ENCODE results near the gene TMEM252. TPM values are rescaled to one million over a fixed set of nuclear protein-coding genes. Genes with fewer than 3 reads are reported as not detected.

Gene TMEM252
- total and polyA plus RNA-seq, 4 donors: 0.17 TPM; not detected in 3

DNA sequence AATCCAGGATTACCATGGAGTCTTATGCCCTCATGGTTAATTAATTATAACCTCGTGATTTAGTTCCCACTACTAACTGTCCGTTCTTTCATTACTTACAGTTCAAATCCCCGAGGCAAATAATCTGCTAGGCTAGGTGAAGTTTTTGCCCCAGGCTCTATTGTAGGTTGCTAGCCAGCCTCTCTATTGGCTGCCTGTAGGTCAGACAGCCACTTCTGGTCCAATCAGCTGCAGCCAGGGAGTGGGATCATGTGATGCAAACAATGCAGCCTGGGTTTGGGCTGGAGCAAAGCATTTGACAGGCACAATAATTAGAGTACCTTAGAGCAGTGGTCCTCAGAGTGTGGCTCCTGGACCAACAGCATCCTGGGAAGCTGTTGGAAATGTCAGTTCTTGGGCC is 17.7 kb downstream of the TMEM252 start:
- no peak for DNase-seq (ENCODE audit: low spot score)
- H3K9me3 ChIP-seq (ENCODE audit: control insufficient read depth in 4 of 4, low read length in 3 of 4): no peaks in the 10 kb centered on the region
- no peak overlapping the region for H3K9ac ChIP-seq (ENCODE audit: low read depth in 1 of 2, low read length in 2 of 2)
- no peak overlapping the region for H3K4me3 ChIP-seq (ENCODE audit: low read depth in 1 of 3, low read length in 3 of 3)
- no peak for TF ChIP-seq GABPA (IDR thresholded peaks at IDR 0.05 in 1 of 2, conservative IDR thresholded peaks at IDR 0.05 in 1 of 2)
- TF ChIP-seq JUND (IDR thresholded peaks at IDR 0.05): no peak
- TF ChIP-seq ATF3 (IDR thresholded peaks at IDR 0.05): no peak
- TF ChIP-seq FOXA2 (IDR thresholded peaks at IDR 0.05): no peak
- no peak for TF ChIP-seq CTCF (IDR thresholded peaks at IDR 0.05; ENCODE audit: low read depth, low read length, missing input control)
- no peak for TF ChIP-seq SP1 (IDR thresholded peaks at IDR 0.05)
- TF ChIP-seq RXRA (IDR thresholded peaks at IDR 0.05): no peak
- no peak for TF ChIP-seq REST (IDR thresholded peaks at IDR 0.05)
- TF ChIP-seq TAF1 (conservative IDR thresholded peaks at IDR 0.05): no peak
- no peak for TF ChIP-seq RAD21 (IDR thresholded peaks at IDR 0.05)
- no peak for TF ChIP-seq ZBTB33 (IDR thresholded peaks at IDR 0.05)
- TF ChIP-seq, protein P1, sequence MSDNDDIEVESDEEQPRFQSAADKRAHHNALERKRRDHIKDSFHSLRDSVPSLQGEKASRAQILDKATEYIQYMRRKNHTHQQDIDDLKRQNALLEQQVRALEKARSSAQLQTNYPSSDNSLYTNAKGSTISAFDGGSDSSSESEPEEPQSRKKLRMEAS (IDR thresholded peaks at IDR 0.05): no peak
- H3K27me3 ChIP-seq (ENCODE audit: control insufficient read depth in 4 of 4, insufficient read depth in 4 of 4, low read length in 3 of 4): no peaks in the 10 kb centered on the region
- no peak overlapping the region for H3K27ac ChIP-seq (ENCODE audit: low read depth in 1 of 2, low read length in 2 of 2)
- H3K36me3 ChIP-seq (ENCODE audit: control insufficient read depth in 4 of 4, insufficient read depth in 3 of 4, low read depth in 1 of 4, low read length in 3 of 4): no peaks in the 10 kb centered on the region
- no peaks in the 10 kb centered on the region for H3K4me1 ChIP-seq (ENCODE audit: control insufficient read depth in 4 of 4, insufficient read depth in 4 of 4, low read length in 3 of 4)
- WGBS: 89% methylated on average over 3 of the region's 3 CpGs

GRCh38 chr9:68522131-68522530 is 18.6 kb downstream of the TMEM252 start:
- Histone ChIP-seq H3K9me3 (ENCODE audit: control insufficient read depth in 4 of 4, low read length in 3 of 4) (no peaks in the 10 kb centered on the region), H3K27ac (ENCODE audit: low read depth in 1 of 2, low read length in 2 of 2) (no peak overlapping the region), H3K36me3 (ENCODE audit: control insufficient read depth in 4 of 4, insufficient read depth in 3 of 4, low read depth in 1 of 4, low read length in 3 of 4) (no peaks in the 10 kb centered on the region), H3K4me1 (ENCODE audit: control insufficient read depth in 4 of 4, insufficient read depth in 4 of 4, low read length in 3 of 4) (no peaks in the 10 kb centered on the region), H3K27me3 (ENCODE audit: control insufficient read depth in 4 of 4, insufficient read depth in 4 of 4, low read length in 3 of 4) (no peaks in the 10 kb centered on the region), H3K9ac (ENCODE audit: low read depth in 1 of 2, low read length in 2 of 2) (no peak overlapping the region), H3K4me3 (ENCODE audit: low read depth in 1 of 3, low read length in 3 of 3) (no peak overlapping the region)
- WGBS: 60% methylated on average over 4 of the region's 4 CpGs
- TF ChIP-seq RAD21 (IDR thresholded peaks at IDR 0.05) (no peak), CTCF (IDR thresholded peaks at IDR 0.05; ENCODE audit: low read depth, low read length, missing input control) (no peak), YY1 (IDR thresholded peaks at IDR 0.05) (no peak), EGR1 (IDR thresholded peaks at IDR 0.05; ENCODE audit: low read depth in 2 of 2) (no peak), FOXA1 (IDR thresholded peaks at IDR 0.05) (no peak), SP1 (IDR thresholded peaks at IDR 0.05) (no peak), ZBTB33 (IDR thresholded peaks at IDR 0.05) (no peak), RXRA (IDR thresholded peaks at IDR 0.05) (no peak), JUND (IDR thresholded peaks at IDR 0.05) (no peak)
- TF ChIP-seq, protein P1 (IDR thresholded peaks at IDR 0.05): no peak
- no peak for DNase-seq (ENCODE audit: low spot score)
